Stimulated activated CD4-positive, alpha-beta T cell treated with anti-CD3 and anti-CD28 coated beads, Interleukin-12 subunit alpha, Interleukin-12 subunit beta, amount 100 ng/mL, for 4 hours (primary cell): ENCODE measurements around the gene EPB41L4A.

Source experiments
- DNase-seq: peaks from one replicate; pipeline ENCODE4 v3.0.0-alpha.2; 2020

The EPB41L4A gene

GRCh38 chr5:112146323-112147226 is 272.5 kb downstream of the EPB41L4A start:
- peak; percentile 38 for DNase-seq

- no peak for DNase-seq
Observed at GRCh38 chr5:112143690-112144089, 275.4 kb downstream of the EPB41L4A start.

GRCh38 chr5:112142769-112143270 is 276.3 kb downstream of the EPB41L4A start:
- no peak for DNase-seq

DNA sequence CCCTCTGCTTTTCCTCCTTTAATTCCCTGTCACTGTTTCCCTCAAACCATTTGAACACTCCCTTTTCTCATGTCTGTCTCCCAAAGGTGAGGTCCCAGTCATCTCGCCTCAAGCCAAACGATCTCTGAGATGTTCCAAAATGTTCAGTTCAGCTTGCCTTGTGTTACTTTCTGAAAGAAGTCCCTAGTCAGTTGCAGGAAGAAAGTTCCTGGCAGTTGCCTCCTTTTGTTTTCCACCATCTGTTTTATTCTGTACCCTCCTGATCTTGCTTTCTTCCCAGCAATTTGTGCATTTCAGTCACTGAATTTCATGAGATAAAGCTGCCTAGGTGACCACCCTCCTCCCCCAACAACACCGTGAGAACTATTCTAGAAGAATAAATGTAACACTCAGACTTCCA is 277.5 kb downstream of the EPB41L4A start:
- DNase-seq: no peak

GRCh38 chr5:112138526-112138925 is 280.6 kb downstream of the EPB41L4A start:
- no peak for DNase-seq

DNA sequence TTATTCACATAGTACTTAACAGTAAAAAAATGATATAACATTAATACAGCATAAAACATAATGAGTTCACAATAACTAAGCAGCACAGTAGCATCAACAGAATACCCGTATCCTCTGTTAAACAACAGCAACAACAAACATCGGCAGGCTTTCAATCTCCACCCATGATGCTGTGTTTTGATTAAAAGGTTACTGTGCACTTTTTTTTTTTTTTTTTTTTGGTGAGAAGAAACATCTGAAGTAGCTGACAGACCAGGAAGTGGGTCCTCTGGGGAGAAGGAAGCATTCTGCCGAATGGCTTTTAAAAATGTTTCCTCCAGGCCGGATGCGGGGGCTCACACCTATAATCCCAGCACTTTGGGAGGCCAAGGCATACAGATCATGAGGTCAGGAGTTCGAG is 282.3 kb downstream of the EPB41L4A start:
- DNase-seq: no peak

DNA sequence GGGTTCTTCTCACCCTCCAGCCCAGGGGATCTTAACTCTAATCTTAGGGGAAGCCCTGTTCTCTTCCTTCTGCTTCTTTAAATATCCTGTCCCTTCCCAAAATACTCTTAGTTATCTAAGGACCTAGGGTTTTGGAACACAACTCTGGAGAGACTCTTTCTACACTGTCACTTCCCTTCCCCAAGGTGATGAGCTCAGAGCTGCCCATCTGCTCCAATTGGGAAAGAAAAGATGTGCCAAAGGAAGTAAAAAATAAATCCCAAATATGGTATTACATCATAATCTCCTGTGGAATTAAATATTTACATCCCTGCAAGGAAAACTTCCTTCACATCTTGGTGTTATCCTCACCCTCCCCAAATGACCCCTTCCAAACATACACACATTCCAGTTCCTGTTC is 291.2 kb downstream of the EPB41L4A start:
- DNase-seq: no peak

DNA sequence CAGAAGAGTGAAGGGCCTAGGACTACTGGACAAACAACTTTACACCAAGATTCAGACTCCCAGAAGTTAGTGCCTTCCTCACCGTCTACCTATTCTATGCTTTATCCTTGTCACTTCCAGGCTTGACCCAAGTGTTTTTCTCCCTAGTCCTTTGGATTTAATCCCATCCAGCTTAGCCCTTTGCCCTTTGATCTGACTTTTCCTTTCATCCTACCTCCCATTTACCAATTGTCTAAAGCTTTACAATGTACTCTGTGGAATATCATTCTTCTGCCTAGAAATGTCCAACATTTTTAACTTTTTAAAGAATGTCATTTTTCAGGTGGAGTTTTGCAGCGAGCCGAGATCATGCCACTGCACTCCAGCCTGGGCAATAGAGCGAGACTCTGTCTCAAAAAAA is 292.1 kb downstream of the EPB41L4A start:
- DNase-seq: no peak

- DNase-seq: no peak
Observed at GRCh38 chr5:112125903-112126302, 293.2 kb downstream of the EPB41L4A start.

DNA sequence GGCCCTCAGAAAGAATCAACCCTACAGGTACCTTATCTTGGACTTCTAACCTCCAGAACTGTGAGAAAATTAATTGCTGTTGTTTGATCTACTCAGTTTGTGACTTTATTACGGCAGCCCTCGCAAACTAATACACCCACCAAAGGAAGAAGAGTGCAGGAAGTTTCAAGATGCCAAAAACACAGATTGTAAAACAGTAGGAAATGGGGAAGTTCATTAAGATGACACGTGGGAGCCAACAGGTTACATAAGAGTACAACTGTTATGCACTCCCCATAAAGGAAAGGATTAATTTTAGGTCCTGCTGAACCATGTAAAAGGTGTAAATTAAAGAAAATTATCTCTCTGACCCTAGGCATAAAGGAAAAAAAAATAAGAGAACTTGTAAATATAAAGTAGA is 294.3 kb downstream of the EPB41L4A start:
- DNase-seq: no peak

GRCh38 chr5:112123086-112123485 is 296.0 kb downstream of the EPB41L4A start:
- no peak for DNase-seq

DNA sequence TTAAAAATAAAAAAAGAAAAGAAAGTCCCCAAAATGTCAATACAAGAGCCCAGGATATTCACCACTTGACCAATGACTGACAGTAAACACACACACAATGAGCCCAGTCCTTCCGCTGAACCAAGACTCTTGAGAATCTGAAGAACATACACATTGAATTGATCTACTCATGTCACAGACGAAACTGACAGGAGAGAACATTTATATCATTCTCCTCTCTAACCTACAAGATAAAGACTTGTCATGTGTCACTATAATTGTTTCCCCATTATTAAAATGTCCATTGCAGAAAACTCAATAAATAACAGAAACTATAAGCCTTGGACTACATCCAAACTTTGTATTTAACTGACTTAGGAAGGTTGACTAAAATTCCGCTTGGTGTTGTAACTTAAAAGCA is 296.7 kb downstream of the EPB41L4A start:
- DNase-seq: no peak

DNA sequence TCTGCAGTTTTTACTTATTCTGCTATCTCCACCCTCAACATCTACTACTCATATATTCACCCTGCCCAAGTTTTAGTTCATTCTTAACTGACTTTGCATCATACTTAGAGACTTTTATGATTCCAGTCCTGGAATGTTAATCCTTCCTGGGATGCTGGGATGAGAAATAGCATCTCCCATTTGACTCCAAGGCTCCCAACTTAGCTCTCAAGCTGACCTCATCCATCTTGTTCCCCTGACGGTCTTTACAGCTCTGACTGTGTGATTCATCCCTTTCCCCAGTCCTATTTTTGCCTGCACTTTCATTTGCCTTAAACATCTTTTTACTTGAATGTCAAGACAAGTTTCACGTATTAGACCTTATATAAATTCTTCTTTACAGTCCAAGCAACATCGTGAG is 297.8 kb downstream of the EPB41L4A start:
- DNase-seq: no peak

GRCh38 chr5:112119969-112120368 is 299.1 kb downstream of the EPB41L4A start:
- no peak for DNase-seq

- no peak for DNase-seq
Observed at GRCh38 chr5:112119508-112119907, 299.6 kb downstream of the EPB41L4A start.

DNA sequence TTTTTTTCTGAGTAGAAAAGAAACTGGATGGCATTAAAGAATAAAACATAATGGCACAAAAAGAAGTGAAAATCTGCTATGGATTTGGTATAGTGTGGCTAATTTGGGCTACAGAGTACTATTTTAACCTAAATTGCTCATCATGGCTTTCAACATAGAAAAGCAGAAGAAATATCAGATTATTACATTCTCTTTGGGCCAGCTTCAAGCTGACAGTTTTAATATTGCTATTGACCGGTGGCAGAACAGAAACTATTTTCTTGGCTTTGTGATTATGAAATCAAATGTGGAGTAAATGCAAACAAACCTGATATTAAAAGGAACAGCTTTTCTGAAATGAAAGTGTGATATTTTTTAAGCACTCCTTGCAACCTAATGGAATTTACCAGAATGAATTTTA is 301.5 kb downstream of the EPB41L4A start:
- no peak for DNase-seq

DNA sequence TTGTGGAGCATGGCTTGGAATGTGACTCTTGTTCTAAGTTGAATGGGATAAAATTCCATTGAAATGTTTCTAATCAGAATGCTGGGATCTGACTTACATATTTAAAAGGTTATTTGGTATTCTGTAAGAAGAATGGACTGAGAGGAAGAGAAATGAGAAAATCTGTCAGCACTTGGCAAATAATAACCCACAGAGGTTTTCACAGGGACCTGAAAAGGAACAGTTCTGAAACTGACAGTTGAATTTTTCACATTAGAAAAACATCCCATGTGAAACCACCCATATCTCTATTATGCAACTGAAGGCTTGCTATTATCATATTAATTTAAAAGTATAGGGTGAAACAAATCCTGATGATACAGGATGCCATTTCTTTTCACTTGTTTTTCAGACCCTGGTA is 302.7 kb downstream of the EPB41L4A start:
- DNase-seq: no peak

DNA sequence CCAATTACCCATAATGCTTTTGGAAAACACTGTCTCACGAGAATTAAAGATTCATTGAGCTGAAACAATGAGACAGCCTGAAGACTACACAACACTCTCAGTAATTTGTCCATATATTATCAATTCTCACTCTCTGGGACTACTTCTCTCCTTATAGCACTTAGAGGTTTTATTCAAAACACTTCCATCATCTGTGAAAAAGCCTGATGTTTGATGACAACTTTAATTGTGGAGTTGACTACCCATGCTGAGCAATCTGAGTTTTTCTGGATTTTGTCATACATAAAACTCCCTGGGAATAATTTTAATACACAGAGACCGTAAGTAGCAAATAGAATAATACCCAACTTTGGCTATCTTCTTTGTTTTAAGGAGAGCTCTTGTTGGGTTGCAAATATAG is 305.5 kb downstream of the EPB41L4A start:
- DNase-seq: no peak
